Uterus (tissue), 2 donors: Measurements from ENCODE around the gene BAHCC1.

Source experiments
- POLR2A ChIP-seq, 2 donors: fragments of 450-650 bp; IDR thresholded peaks; one replicate each; pipeline ENCODE4 v1.6.1; 2016; ENCODE audit warnings: antibody characterized with exemption in 2 of 2, mild to moderate bottlenecking in 1 of 2, moderate library complexity in 1 of 2
- TF ChIP-seq, protein P1 (sequence below), 4 experiments: fragments of 200-600 bp in 2 of 4; fragments of 450-650 bp in 2 of 4; sonication (generic) in 2 of 4; IDR thresholded peaks; one replicate each; pipeline ENCODE4 v1.5.1; 2016 to 2019; ENCODE audit warnings: antibody characterized with exemption in 4 of 4, mild to moderate bottlenecking in 2 of 4, moderate library complexity in 1 of 4

DNA sequence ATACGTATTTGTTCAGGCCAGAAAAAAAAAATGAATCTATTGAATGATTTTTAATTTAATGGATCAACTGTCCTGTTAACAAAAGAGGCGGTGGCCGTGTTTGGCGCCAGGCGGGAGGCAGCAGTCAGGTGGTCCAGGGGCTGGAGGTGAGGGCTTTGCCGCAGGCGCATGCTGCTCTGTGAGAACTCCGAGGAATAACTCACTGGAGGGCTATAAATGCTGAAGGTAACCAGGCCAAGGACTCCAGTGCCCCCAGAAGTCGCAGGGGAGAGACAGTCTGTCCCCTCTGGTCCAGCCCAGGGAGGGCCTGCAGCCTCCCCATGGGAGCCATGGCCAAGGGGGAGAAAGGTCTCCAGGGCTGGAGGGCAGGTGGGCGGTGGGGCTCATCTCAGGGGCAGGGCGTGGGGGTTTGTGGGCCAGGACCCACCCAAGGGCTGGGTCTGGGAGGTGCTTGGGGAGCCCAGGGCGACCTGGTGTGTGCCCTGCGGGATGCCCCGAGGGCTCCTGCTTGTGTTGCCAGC is 7.1 kb upstream of the BAHCC1 start:
- TF ChIP-seq, protein P1, sequence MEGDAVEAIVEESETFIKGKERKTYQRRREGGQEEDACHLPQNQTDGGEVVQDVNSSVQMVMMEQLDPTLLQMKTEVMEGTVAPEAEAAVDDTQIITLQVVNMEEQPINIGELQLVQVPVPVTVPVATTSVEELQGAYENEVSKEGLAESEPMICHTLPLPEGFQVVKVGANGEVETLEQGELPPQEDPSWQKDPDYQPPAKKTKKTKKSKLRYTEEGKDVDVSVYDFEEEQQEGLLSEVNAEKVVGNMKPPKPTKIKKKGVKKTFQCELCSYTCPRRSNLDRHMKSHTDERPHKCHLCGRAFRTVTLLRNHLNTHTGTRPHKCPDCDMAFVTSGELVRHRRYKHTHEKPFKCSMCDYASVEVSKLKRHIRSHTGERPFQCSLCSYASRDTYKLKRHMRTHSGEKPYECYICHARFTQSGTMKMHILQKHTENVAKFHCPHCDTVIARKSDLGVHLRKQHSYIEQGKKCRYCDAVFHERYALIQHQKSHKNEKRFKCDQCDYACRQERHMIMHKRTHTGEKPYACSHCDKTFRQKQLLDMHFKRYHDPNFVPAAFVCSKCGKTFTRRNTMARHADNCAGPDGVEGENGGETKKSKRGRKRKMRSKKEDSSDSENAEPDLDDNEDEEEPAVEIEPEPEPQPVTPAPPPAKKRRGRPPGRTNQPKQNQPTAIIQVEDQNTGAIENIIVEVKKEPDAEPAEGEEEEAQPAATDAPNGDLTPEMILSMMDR (IDR thresholded peaks at IDR 0.05), result no peak
- no peak for TF ChIP-seq POLR2A (IDR thresholded peaks at IDR 0.05)
